GM12891 (cell line): Measurements from ENCODE around the gene PCID2.

Experiments used
- PAX5 ChIP-seq: IDR thresholded peaks from 2 replicates; pipeline ENCODE4 v1.6.1; 2011; ENCODE audit warnings: low read length, moderate library complexity, mild to moderate bottlenecking; ENCODE audit not compliant: insufficient read depth, severe bottlenecking
- POLR2A ChIP-seq: IDR thresholded peaks from 2 replicates; pipeline ENCODE4 v1.6.1; 2011; ENCODE audit warnings: low read depth, low read length, control low read depth

- no peak for TF ChIP-seq POLR2A
- no peak for TF ChIP-seq PAX5
Observed at GRCh38 chr13:113182046-113182445, 26.4 kb downstream of the PCID2 start.
